Parathyroid adenoma (tissue), 2 donors: ENCODE data around the gene KLHL33.

Source experiments
- H2AFZ ChIP-seq: fragments of 300-600 bp; sonication (generic); one replicate; pipeline ENCODE4 v1.7.0; 2017; ENCODE audit warnings: antibody characterized with exemption, mild to moderate bottlenecking
- H3K27ac ChIP-seq: fragments of 300-600 bp; sonication (generic); one replicate; pipeline ENCODE4 v1.7.0; 2017
- H3K27me3 ChIP-seq: fragments of 300-600 bp; sonication (generic); one replicate; pipeline ENCODE4 v1.7.0; 2017; ENCODE audit warnings: low read length; ENCODE audit not compliant: control insufficient read depth, insufficient read depth
- H3K36me3 ChIP-seq: fragments of 300-600 bp; sonication (generic); one replicate; pipeline ENCODE4 v1.7.0; 2017; ENCODE audit warnings: low read length; ENCODE audit not compliant: control insufficient read depth, insufficient read depth
- H3K4me1 ChIP-seq: fragments of 300-600 bp; sonication (generic); one replicate; pipeline ENCODE4 v1.7.0; 2017; ENCODE audit warnings: control low read depth
- H3K4me2 ChIP-seq: fragments of 300-600 bp; sonication (generic); one replicate; pipeline ENCODE4 v1.7.0; 2017; ENCODE audit warnings: low read length
- H3K4me3 ChIP-seq: fragments of 300-600 bp; sonication (generic); one replicate; pipeline ENCODE4 v1.7.0; 2017; ENCODE audit warnings: low read depth, low read length
- H3K79me2 ChIP-seq: fragments of 300-600 bp; sonication (generic); one replicate; pipeline ENCODE4 v1.7.0; 2017; ENCODE audit warnings: control low read depth
- H3K9ac ChIP-seq: fragments of 300-600 bp; sonication (generic); one replicate; pipeline ENCODE4 v1.7.0; 2017; ENCODE audit warnings: mild to moderate bottlenecking
- H3K9me3 ChIP-seq: fragments of 300-600 bp; sonication (generic); one replicate; pipeline ENCODE4 v1.7.0; 2017; ENCODE audit warnings: low read length; ENCODE audit not compliant: control insufficient read depth
- TF ChIP-seq, protein P1 (sequence below): fragments of 300-600 bp; sonication (generic); IDR thresholded peaks from one replicate; pipeline ENCODE4 v1.7.0; 2017; ENCODE audit warnings: antibody characterized with exemption, mild to moderate bottlenecking
- donor health status: primary hyperparathyroidism.

Gene KLHL33

DNA sequence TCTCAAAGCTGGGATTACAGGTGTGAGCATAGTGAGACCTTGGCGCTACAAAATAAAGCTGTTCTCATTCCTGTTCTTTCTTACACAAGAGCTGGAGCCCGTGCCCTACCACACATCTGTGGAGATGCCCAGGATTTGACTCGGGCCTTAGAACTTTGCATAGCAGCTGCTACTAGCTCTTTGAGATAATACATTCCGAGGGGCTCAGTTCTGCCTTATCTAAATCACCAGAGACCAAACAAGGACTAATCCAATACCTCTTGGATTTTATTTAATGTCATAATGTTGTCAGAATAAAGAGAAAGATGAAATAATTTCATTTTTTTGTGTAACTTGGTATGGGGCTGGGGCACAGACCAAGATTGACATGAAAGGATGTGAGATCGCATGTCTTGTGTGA, 40.8 kb upstream of the KLHL33 start:
- H3K79me2 ChIP-seq = no peaks in the 10 kb centered on the region
- H2AFZ ChIP-seq = no peak overlapping the region
- H3K36me3 ChIP-seq = no peaks in the 10 kb centered on the region
- no peak overlapping the region for H3K4me3 ChIP-seq
- TF ChIP-seq, protein P1, sequence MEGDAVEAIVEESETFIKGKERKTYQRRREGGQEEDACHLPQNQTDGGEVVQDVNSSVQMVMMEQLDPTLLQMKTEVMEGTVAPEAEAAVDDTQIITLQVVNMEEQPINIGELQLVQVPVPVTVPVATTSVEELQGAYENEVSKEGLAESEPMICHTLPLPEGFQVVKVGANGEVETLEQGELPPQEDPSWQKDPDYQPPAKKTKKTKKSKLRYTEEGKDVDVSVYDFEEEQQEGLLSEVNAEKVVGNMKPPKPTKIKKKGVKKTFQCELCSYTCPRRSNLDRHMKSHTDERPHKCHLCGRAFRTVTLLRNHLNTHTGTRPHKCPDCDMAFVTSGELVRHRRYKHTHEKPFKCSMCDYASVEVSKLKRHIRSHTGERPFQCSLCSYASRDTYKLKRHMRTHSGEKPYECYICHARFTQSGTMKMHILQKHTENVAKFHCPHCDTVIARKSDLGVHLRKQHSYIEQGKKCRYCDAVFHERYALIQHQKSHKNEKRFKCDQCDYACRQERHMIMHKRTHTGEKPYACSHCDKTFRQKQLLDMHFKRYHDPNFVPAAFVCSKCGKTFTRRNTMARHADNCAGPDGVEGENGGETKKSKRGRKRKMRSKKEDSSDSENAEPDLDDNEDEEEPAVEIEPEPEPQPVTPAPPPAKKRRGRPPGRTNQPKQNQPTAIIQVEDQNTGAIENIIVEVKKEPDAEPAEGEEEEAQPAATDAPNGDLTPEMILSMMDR = no peak
- no peak overlapping the region for H3K27ac ChIP-seq
- no peak overlapping the region for H3K4me2 ChIP-seq
- no peak overlapping the region for H3K9ac ChIP-seq
- no peaks in the 10 kb centered on the region for H3K27me3 ChIP-seq
- H3K9me3 ChIP-seq = no peaks in the 10 kb centered on the region
- H3K4me1 ChIP-seq = peaks cover 3% of the 10 kb centered on the region

DNA sequence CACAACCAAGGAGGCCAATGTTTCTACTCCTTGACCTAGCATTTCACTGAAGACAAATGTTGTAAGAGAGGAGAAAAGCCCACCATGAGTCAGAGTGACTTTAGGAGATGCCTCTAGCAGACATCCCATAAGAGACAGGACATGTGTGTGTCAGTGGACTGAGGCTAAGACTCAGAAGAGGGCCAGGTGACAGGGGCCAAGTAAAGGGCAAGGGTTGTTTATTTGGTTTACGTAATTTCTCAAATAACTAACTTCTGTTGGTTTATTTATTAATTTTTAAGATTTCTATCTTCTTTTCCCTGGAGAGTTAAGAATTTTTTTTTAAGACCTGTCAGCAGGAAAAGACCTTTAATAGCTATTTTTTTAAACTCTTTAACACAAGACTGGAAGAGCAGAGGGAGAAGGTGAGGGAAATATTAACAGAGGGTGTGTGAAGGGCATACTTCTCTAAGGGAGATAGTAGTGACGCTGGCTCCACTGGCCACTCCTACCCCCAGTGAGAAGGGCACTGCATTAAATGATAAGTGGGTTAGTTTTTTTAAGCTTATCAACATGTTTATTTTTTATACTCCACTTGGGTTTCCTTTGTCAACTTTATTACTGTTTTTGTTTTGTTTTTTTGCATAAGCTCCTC, 36.7 kb upstream of the KLHL33 start:
- no peaks in the 10 kb centered on the region for H3K36me3 ChIP-seq
- H3K4me1 ChIP-seq = peaks cover 5% of the 10 kb centered on the region
- no peaks in the 10 kb centered on the region for H3K79me2 ChIP-seq

DNA sequence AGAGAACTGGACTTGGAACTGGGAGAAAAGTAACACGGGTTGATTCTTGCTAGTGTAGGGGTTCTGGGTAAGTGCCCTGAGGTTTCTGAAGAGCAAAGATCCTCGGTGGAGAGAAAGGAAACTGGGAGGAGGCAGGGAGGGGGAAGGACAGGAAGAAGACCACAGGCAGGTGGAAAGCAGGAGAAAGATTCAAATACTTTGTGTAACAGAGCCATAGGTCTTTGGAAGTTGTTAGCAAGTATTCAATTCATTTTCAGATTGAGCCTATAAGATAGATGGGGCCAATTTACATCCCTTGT, 34.6 kb upstream of the KLHL33 start:
- Histone ChIP-seq H3K36me3 (no peaks in the 10 kb centered on the region), H3K9ac (no peak overlapping the region), H3K4me3 (peak overlapping the region; percentile 67)

More for the DNA sequence above, 36.7 kb upstream of the KLHL33 start:
- Histone ChIP-seq H3K9me3 (no peaks in the 10 kb centered on the region), H3K27ac (no peak overlapping the region), H3K9ac (no peak overlapping the region), H3K27me3 (no peaks in the 10 kb centered on the region), H3K4me2 (no peak overlapping the region), H2AFZ (no peak overlapping the region), H3K4me3 (no peak overlapping the region)
- TF ChIP-seq, protein P1 = no peak

DNA sequence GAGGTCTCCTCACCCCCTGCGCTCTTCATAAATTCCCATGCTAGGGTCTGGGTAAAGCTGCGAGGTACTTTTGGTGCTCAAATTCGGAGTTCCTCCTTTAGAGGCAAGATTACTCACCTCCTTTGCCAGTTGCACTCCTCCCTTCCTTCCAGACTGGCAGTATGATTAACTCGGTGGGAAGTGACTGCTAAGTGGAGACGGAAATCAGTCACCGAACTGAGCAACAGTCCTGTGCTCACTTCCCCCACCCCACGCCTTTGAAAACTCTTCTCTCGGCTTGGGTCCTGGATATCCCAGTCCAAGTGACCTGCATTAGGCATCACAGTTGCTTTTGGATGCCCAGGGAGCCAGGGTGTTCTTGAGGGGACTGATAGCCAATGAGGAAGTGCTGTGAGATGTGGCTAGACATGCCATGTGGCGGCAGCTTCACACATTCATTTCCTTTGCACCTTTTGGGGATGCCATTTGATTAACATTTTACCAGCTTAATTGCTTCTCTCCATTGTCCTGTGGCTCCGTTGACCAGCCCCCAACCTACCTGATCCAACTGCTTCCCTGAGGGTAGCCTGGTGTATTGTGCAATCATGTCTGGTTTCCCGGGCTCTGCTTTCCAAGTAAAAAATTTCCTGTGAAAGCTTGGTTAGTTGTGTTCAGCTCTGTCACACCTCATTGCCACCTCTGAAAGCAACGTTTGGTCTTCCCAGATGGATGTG, 34.1 kb upstream of the KLHL33 start:
- Histone ChIP-seq H3K9ac (no peak overlapping the region), H3K27me3 (no peaks in the 10 kb centered on the region), H3K79me2 (no peaks in the 10 kb centered on the region), H3K36me3 (no peaks in the 10 kb centered on the region), H3K4me2 (peak overlapping the region; percentile 79), H2AFZ (peak overlapping the region; percentile 92), H3K27ac (peak overlapping the region; percentile 75), H3K9me3 (no peaks in the 10 kb centered on the region), H3K4me1 (peaks cover 3% of the 10 kb centered on the region), H3K4me3 (peak overlapping the region; percentile 67)
- TF ChIP-seq, protein P1 = no peak

More for the DNA sequence above, 34.6 kb upstream of the KLHL33 start:
- peak overlapping the region; percentile 79 for H3K4me2 ChIP-seq
- peak overlapping the region; percentile 75 for H3K27ac ChIP-seq
- no peaks in the 10 kb centered on the region for H3K79me2 ChIP-seq
- no peaks in the 10 kb centered on the region for H3K27me3 ChIP-seq
- TF ChIP-seq, protein P1 = no peak
- H3K4me1 ChIP-seq = peaks cover 3% of the 10 kb centered on the region
- H2AFZ ChIP-seq = peak overlapping the region; percentile 92
- no peaks in the 10 kb centered on the region for H3K9me3 ChIP-seq
